Activated T-cell treated with anti-CD3 and anti-CD28 coated beads, Interleukin-2, amount 50 U/mL, for 4 hours (primary cell): ENCODE data around the gene TTLL9. TPM values are rescaled to one million over a fixed set of nuclear protein-coding genes. Genes with fewer than 3 reads are reported as not detected.
"Not testable (repeated sequence)": the region's sequence is repeated elsewhere in the genome, so short reads cannot be mapped to it uniquely, and the experiment has no call there.

Experiments used
- ATAC-seq, 2 donors: fragments of 200-7000 bp; cut with Tn5 transposase; one replicate each; pipeline ENCODE4 v1.10.0; 2021
- DNase-seq: peaks from one replicate; pipeline ENCODE4 v3.0.0-alpha.2; 2020
- H3K27me3 Mint-ChIP-seq: one replicate; pipeline ENCODE4 v1.8.0; 2021; ENCODE audit warnings: low read depth, mixed read lengths
- H3K36me3 Mint-ChIP-seq: one replicate; pipeline ENCODE4 v1.8.0; 2022; ENCODE audit warnings: mixed read lengths; ENCODE audit not compliant: insufficient read depth
- H3K4me1 Mint-ChIP-seq: one replicate; pipeline ENCODE4 v1.8.0; 2021; ENCODE audit warnings: low read depth, mixed read lengths
- H3K4me3 Mint-ChIP-seq: one replicate; pipeline ENCODE4 v1.8.0; 2021; ENCODE audit warnings: mild to moderate bottlenecking, moderate library complexity, mixed read lengths
- H3K9me3 Mint-ChIP-seq: one replicate; pipeline ENCODE4 v1.8.0; 2021; ENCODE audit warnings: mixed read lengths
- total RNA-seq, 3 donors: library from RNA; stranded (reverse); gene quantifications; one replicate each; pipeline ENCODE4 v1.2.1, GENCODE V29; 2021

TTLL9 gene
- total RNA-seq, 3 donors from 2014 or later, result not detected

- Mint-ChIP-seq H3K9me3 (no peaks in the 10 kb centered on the region), H3K4me1 (no peaks in the 10 kb centered on the region), H3K27me3 (peaks cover 38% of the 10 kb centered on the region), H3K4me3 (no peak overlapping the region), H3K36me3 (no peaks in the 10 kb centered on the region)
- DNase-seq, result no peak
- no peak for ATAC-seq
Measured at GRCh38 chr20:31922588-31922987, 52.2 kb downstream of the TTLL9 start.

- H3K9me3 Mint-ChIP-seq, result no peaks in the 10 kb centered on the region
- no peak overlapping the region for H3K4me3 Mint-ChIP-seq
- no peaks in the 10 kb centered on the region for H3K4me1 Mint-ChIP-seq
- no peaks in the 10 kb centered on the region for H3K36me3 Mint-ChIP-seq
- no peak for DNase-seq
- peaks cover 37% of the 10 kb centered on the region for H3K27me3 Mint-ChIP-seq
- no peak for ATAC-seq
Measured at GRCh38 chr20:31923388-31924331, 53.2 kb downstream of the TTLL9 start.

GRCh38 chr20:31924561-31924960, 54.1 kb downstream of the TTLL9 start:
- DNase-seq (no peak), ATAC-seq (no peak)
- Mint-ChIP-seq H3K9me3 (no peaks in the 10 kb centered on the region), H3K27me3 (peaks cover 28% of the 10 kb centered on the region), H3K4me1 (no peaks in the 10 kb centered on the region), H3K36me3 (no peaks in the 10 kb centered on the region), H3K4me3 (no peak overlapping the region)

- H3K9me3 Mint-ChIP-seq, result no peaks in the 10 kb centered on the region
- ATAC-seq (no peak), DNase-seq (no peak)
- H3K4me3 Mint-ChIP-seq, result no peak overlapping the region
- H3K36me3 Mint-ChIP-seq, result no peaks in the 10 kb centered on the region
- H3K4me1 Mint-ChIP-seq, result no peaks in the 10 kb centered on the region
- H3K27me3 Mint-ChIP-seq, result peaks cover 20% of the 10 kb centered on the region
Measured at GRCh38 chr20:31925631-31926030, 55.2 kb downstream of the TTLL9 start.

- Mint-ChIP-seq H3K4me1 (no peaks in the 10 kb centered on the region), H3K9me3 (no peaks in the 10 kb centered on the region), H3K4me3 (no peak overlapping the region), H3K36me3 (no peaks in the 10 kb centered on the region), H3K27me3 (peaks cover 19% of the 10 kb centered on the region)
- no peak for ATAC-seq
- DNase-seq, result no peak
Measured at GRCh38 chr20:31926493-31926892, 56.1 kb downstream of the TTLL9 start.

GRCh38 chr20:31927627-31928159, 57.3 kb downstream of the TTLL9 start:
- H3K4me3 Mint-ChIP-seq, result no peak overlapping the region
- H3K4me1 Mint-ChIP-seq, result no peaks in the 10 kb centered on the region
- DNase-seq (no peak), ATAC-seq (no peak)
- H3K27me3 Mint-ChIP-seq, result peaks cover 13% of the 10 kb centered on the region
- no peaks in the 10 kb centered on the region for H3K9me3 Mint-ChIP-seq
- H3K36me3 Mint-ChIP-seq, result no peaks in the 10 kb centered on the region

GRCh38 chr20:31929631-31930030, 59.2 kb downstream of the TTLL9 start:
- H3K9me3 Mint-ChIP-seq, H3K36me3 Mint-ChIP-seq, H3K4me3 Mint-ChIP-seq, H3K4me1 Mint-ChIP-seq, DNase-seq, H3K27me3 Mint-ChIP-seq, ATAC-seq: not testable (repeated sequence)

GRCh38 chr20:31930779-31931178, 60.3 kb downstream of the TTLL9 start:
- peaks cover 4% of the 10 kb centered on the region for H3K27me3 Mint-ChIP-seq
- H3K4me3 Mint-ChIP-seq, result no peak overlapping the region
- no peaks in the 10 kb centered on the region for H3K9me3 Mint-ChIP-seq
- H3K4me1 Mint-ChIP-seq, result no peaks in the 10 kb centered on the region
- ATAC-seq, result no peak
- no peaks in the 10 kb centered on the region for H3K36me3 Mint-ChIP-seq
- no peak for DNase-seq

- H3K4me3 Mint-ChIP-seq, result no peak overlapping the region
- DNase-seq, result no peak
- no peak for ATAC-seq
Measured at GRCh38 chr20:31933698-31934097, 63.3 kb downstream of the TTLL9 start.

GRCh38 chr20:31934491-31934890, 64.1 kb downstream of the TTLL9 start:
- Mint-ChIP-seq H3K4me3 (no peak overlapping the region), H3K27me3 (peaks cover 4% of the 10 kb centered on the region), H3K9me3 (no peaks in the 10 kb centered on the region), H3K36me3 (no peaks in the 10 kb centered on the region), H3K4me1 (no peaks in the 10 kb centered on the region)
- ATAC-seq (no peak), DNase-seq (no peak)

More at GRCh38 chr20:31933698-31934097, 63.3 kb downstream of the TTLL9 start:
- Mint-ChIP-seq H3K36me3 (no peaks in the 10 kb centered on the region), H3K9me3 (no peaks in the 10 kb centered on the region), H3K27me3 (peaks cover 4% of the 10 kb centered on the region), H3K4me1 (no peaks in the 10 kb centered on the region)

GRCh38 chr20:31934968-31935764, 64.7 kb downstream of the TTLL9 start:
- H3K36me3 Mint-ChIP-seq, result no peaks in the 10 kb centered on the region
- peaks cover 4% of the 10 kb centered on the region for H3K27me3 Mint-ChIP-seq
- no peaks in the 10 kb centered on the region for H3K9me3 Mint-ChIP-seq
- DNase-seq, result no peak
- H3K4me1 Mint-ChIP-seq, result no peaks in the 10 kb centered on the region
- H3K4me3 Mint-ChIP-seq, result no peak overlapping the region
- ATAC-seq, result no peak

GRCh38 chr20:31936420-31936819, 66.0 kb downstream of the TTLL9 start:
- Mint-ChIP-seq H3K27me3 (no peaks in the 10 kb centered on the region), H3K4me1 (no peaks in the 10 kb centered on the region), H3K36me3 (no peaks in the 10 kb centered on the region), H3K4me3 (no peak overlapping the region), H3K9me3 (no peaks in the 10 kb centered on the region)
- DNase-seq (no peak), ATAC-seq (no peak)

- Mint-ChIP-seq H3K9me3 (no peaks in the 10 kb centered on the region), H3K27me3 (no peaks in the 10 kb centered on the region), H3K36me3 (peaks cover 5% of the 10 kb centered on the region), H3K4me1 (no peaks in the 10 kb centered on the region), H3K4me3 (no peak overlapping the region)
- DNase-seq (no peak), ATAC-seq (no peak)
Measured at GRCh38 chr20:31937820-31938219, 67.4 kb downstream of the TTLL9 start.

- H3K4me1 Mint-ChIP-seq, result no peaks in the 10 kb centered on the region
- no peak overlapping the region for H3K4me3 Mint-ChIP-seq
- H3K36me3 Mint-ChIP-seq, result peaks cover 9% of the 10 kb centered on the region
- DNase-seq, result no peak
- no peaks in the 10 kb centered on the region for H3K9me3 Mint-ChIP-seq
- ATAC-seq, result no peak
- no peaks in the 10 kb centered on the region for H3K27me3 Mint-ChIP-seq
Measured at GRCh38 chr20:31939661-31940060, 69.2 kb downstream of the TTLL9 start.
